HL-60 (cell line): ENCODE data around the gene SRP54.

Experiments used
- GABPA ChIP-seq: IDR thresholded peaks from 2 replicates; pipeline ENCODE4 v1.6.1; 2012; ENCODE audit warnings: low read depth
- POLR2AphosphoS5 ChIP-seq: IDR thresholded peaks from 2 replicates; pipeline ENCODE4 v1.6.1; 2012; ENCODE audit warnings: low read depth
- SPI1 ChIP-seq: IDR thresholded peaks from 2 replicates; pipeline ENCODE4 v1.6.1; 2012; ENCODE audit warnings: low read depth, mild to moderate bottlenecking, borderline replicate concordance
- TF ChIP-seq, protein P1 (sequence below): IDR thresholded peaks from one replicate; pipeline ENCODE4 v1.5.1; 2011; ENCODE audit warnings: low read length, control low read depth, inconsistent platforms; ENCODE audit not compliant: insufficient read depth
- TF ChIP-seq, protein P2 (sequence below): IDR thresholded peaks from 2 replicates; pipeline ENCODE4 v1.6.1; 2012; ENCODE audit warnings: low read depth; ENCODE audit not compliant: insufficient replicate concordance

- no peak for TF ChIP-seq POLR2AphosphoS5
- TF ChIP-seq, protein P1, sequence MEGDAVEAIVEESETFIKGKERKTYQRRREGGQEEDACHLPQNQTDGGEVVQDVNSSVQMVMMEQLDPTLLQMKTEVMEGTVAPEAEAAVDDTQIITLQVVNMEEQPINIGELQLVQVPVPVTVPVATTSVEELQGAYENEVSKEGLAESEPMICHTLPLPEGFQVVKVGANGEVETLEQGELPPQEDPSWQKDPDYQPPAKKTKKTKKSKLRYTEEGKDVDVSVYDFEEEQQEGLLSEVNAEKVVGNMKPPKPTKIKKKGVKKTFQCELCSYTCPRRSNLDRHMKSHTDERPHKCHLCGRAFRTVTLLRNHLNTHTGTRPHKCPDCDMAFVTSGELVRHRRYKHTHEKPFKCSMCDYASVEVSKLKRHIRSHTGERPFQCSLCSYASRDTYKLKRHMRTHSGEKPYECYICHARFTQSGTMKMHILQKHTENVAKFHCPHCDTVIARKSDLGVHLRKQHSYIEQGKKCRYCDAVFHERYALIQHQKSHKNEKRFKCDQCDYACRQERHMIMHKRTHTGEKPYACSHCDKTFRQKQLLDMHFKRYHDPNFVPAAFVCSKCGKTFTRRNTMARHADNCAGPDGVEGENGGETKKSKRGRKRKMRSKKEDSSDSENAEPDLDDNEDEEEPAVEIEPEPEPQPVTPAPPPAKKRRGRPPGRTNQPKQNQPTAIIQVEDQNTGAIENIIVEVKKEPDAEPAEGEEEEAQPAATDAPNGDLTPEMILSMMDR, result no peak
- TF ChIP-seq, protein P2, sequence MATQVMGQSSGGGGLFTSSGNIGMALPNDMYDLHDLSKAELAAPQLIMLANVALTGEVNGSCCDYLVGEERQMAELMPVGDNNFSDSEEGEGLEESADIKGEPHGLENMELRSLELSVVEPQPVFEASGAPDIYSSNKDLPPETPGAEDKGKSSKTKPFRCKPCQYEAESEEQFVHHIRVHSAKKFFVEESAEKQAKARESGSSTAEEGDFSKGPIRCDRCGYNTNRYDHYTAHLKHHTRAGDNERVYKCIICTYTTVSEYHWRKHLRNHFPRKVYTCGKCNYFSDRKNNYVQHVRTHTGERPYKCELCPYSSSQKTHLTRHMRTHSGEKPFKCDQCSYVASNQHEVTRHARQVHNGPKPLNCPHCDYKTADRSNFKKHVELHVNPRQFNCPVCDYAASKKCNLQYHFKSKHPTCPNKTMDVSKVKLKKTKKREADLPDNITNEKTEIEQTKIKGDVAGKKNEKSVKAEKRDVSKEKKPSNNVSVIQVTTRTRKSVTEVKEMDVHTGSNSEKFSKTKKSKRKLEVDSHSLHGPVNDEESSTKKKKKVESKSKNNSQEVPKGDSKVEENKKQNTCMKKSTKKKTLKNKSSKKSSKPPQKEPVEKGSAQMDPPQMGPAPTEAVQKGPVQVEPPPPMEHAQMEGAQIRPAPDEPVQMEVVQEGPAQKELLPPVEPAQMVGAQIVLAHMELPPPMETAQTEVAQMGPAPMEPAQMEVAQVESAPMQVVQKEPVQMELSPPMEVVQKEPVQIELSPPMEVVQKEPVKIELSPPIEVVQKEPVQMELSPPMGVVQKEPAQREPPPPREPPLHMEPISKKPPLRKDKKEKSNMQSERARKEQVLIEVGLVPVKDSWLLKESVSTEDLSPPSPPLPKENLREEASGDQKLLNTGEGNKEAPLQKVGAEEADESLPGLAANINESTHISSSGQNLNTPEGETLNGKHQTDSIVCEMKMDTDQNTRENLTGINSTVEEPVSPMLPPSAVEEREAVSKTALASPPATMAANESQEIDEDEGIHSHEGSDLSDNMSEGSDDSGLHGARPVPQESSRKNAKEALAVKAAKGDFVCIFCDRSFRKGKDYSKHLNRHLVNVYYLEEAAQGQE, result no peak
- no peak for TF ChIP-seq GABPA
- no peak for TF ChIP-seq SPI1
Measured at GRCh38 chr14:35047976-35048513, 65.3 kb downstream of the SRP54 start.
